AG04450 (cell line): ENCODE results near the gene ANKRD17. TPM values are rescaled to one million over a fixed set of nuclear protein-coding genes. Genes with fewer than 3 reads are reported as not detected.

Experiments
- CTCF ChIA-PET: fragments of 300-600, 350-600 bp; formaldehyde crosslinking; extraction: SDS; loops from one replicate; lab custom pipeline; 2022; ENCODE audit warnings: antibody characterized with exemption, inconsistent platforms; lab: Charles Lee
- POLR2A ChIA-PET: fragments of 350-600 bp; formaldehyde crosslinking; extraction: SDS; loops from one replicate; lab custom pipeline; 2021; ENCODE audit warnings: antibody characterized with exemption, inconsistent platforms; lab: Yijun Ruan, JAX
- DNase-seq: peaks from one replicate; pipeline ENCODE4 v3.0.0-alpha.2; 2011; ENCODE audit warnings: low read depth, low spot score
- H3K27ac ChIP-seq: one replicate; pipeline ENCODE4 v1.5.1; 2012; ENCODE audit warnings: low read depth, low read length, control low read depth
- H3K27me3 ChIP-seq: one replicate; pipeline ENCODE4 v1.6.0; 2012; ENCODE audit warnings: low read length; ENCODE audit not compliant: control insufficient read depth, insufficient read depth
- H3K4me3 ChIP-seq: 2 replicates; pipeline ENCODE4 v1.5.1; 2011; ENCODE audit warnings: mild to moderate bottlenecking, low read depth, low read length, control low read depth
- H3K9me3 ChIP-seq: 2 replicates; pipeline ENCODE4 v1.5.1; 2012; ENCODE audit warnings: low read length; ENCODE audit not compliant: control insufficient read depth, insufficient read depth
- CTCF ChIP-seq: IDR thresholded peaks from 2 replicates; pipeline ENCODE4 v1.5.1; 2011; ENCODE audit warnings: low read depth, low read length, control low read depth, inconsistent platforms
- polyA plus RNA-seq: library from polyadenylated mRNA; depleted of rRNA; stranded (reverse); fragments of >200 nt; gene quantifications from 2 replicates; pipeline ENCODE4 v1.2.3, GENCODE V29; 2011

ANKRD17 gene
- polyA plus RNA-seq, 1 experiment = 71.1 TPM

GRCh38 chr4:73213916-73214653 is 44.5 kb downstream of the ANKRD17 start:
- Histone ChIP-seq H3K4me3 (no peak overlapping the region), H3K9me3 (no peaks in the 10 kb centered on the region), H3K27ac (no peak overlapping the region), H3K27me3 (no peaks in the 10 kb centered on the region)
- DNase-seq = no peak
- CTCF ChIA-PET = no interaction called here
- TF ChIP-seq CTCF = no peak
- POLR2A ChIA-PET = no interaction called here

- ChIA-PET POLR2A (no interaction called here), CTCF (interaction anchor here (0.6 kb wide), 1 partner anchor 29 kb away, joined by 5 read pairs; no protein-coding TSS in a partner anchor)
- no peak for DNase-seq
- H3K4me3 ChIP-seq = no peak overlapping the region
- TF ChIP-seq CTCF = no peak
- no peaks in the 10 kb centered on the region for H3K9me3 ChIP-seq
- no peak overlapping the region for H3K27ac ChIP-seq
- no peaks in the 10 kb centered on the region for H3K27me3 ChIP-seq
Measured at GRCh38 chr4:73212982-73213730, 45.4 kb downstream of the ANKRD17 start.

GRCh38 chr4:73211968-73212367 is 46.6 kb downstream of the ANKRD17 start:
- DNase-seq = no peak
- Histone ChIP-seq H3K9me3 (no peaks in the 10 kb centered on the region), H3K27ac (no peak overlapping the region), H3K27me3 (no peaks in the 10 kb centered on the region), H3K4me3 (no peak overlapping the region)
- no peak for TF ChIP-seq CTCF
- ChIA-PET CTCF (interaction anchor here (0.7 to 1.3 kb wide), 3 partner anchors 15 to 275 kb away, joined by 3 to 5 read pairs (median 5); no protein-coding TSS in a partner anchor), POLR2A (no interaction called here)

GRCh38 chr4:73208376-73208775 is 50.2 kb downstream of the ANKRD17 start:
- peaks cover 4% of the 10 kb centered on the region; the same call in 1 of the 2 replicates for H3K9me3 ChIP-seq
- no peak overlapping the region for H3K4me3 ChIP-seq
- TF ChIP-seq CTCF = no peak
- POLR2A ChIA-PET = interaction anchor here (0.7 kb wide), 1 partner anchor 11 kb away, joined by 7 read pairs; no protein-coding TSS in a partner anchor
- H3K27ac ChIP-seq = no peak overlapping the region
- H3K27me3 ChIP-seq = no peaks in the 10 kb centered on the region
- DNase-seq = no peak
- CTCF ChIA-PET = interaction anchor here (0.7 kb wide), 1 partner anchor 1795 kb away, joined by 6 read pairs; no protein-coding TSS in a partner anchor

- Histone ChIP-seq H3K27me3 (no peaks in the 10 kb centered on the region), H3K9me3 (peaks cover 4% of the 10 kb centered on the region; the same call in 1 of the 2 replicates), H3K27ac (no peak overlapping the region), H3K4me3 (no peak overlapping the region)
- no peak for DNase-seq
- POLR2A ChIA-PET = no interaction called here
- no peak for TF ChIP-seq CTCF
- CTCF ChIA-PET = no interaction called here
Measured at GRCh38 chr4:73206236-73206635, 52.4 kb downstream of the ANKRD17 start.
